HCT116 (cell line): ENCODE results near the gene PDK2. TPM values are rescaled to one million over a fixed set of nuclear protein-coding genes. Genes with fewer than 3 reads are reported as not detected.

Experiments used
- ATAC-seq: fragments of 200-7000 bp; cut with Tn5 transposase; 2 replicates; pipeline ENCODE4 v1.9.1; 2020; ENCODE audit warnings: mild to moderate bottlenecking, moderate library complexity
- BruUV-seq: library from RNA; stranded (reverse); fragments of 400-500 nt; replicated peaks from 2 replicates; lab custom pipeline; 2021; lab: Mats Ljungman, UMichigan
- CTCF ChIA-PET: fragments of 300-600 bp; sonication (Branson Sonifier 250); formaldehyde crosslinking; loops from one replicate; lab custom pipeline; 2021; ENCODE audit warnings: antibody characterized with exemption; lab: Charles Lee
- POLR2A ChIA-PET: fragments of 300-600, 350-600 bp; sonication (Branson Sonifier 250); formaldehyde crosslinking; loops from one replicate; lab custom pipeline; 2021; ENCODE audit warnings: antibody characterized with exemption; lab: Charles Lee
- RAD21 ChIA-PET, 2 experiments: fragments of 300-600 bp; sonication (Branson Sonifier 250); formaldehyde crosslinking; loops; one replicate each; lab custom pipeline; 2023; ENCODE audit warnings: low total read pairs in 2 of 2; ENCODE audit not compliant: uncharacterized antibody in 2 of 2, unreplicated experiment in 2 of 2, low non-redundant PET in 1 of 2; lab: Charles Lee
- DNase-seq: peaks from one replicate; pipeline ENCODE4 v3.0.0-alpha.2; 2010; ENCODE audit warnings: low read depth, low spot score
- H2AFZ ChIP-seq: fragments of 200-600 bp; shearing (Covaris generic), sonication (generic); 2 replicates; pipeline ENCODE4 v1.6.1; 2017; ENCODE audit warnings: low read depth, mixed run types, mixed read lengths, antibody characterized with exemption, low read length; ENCODE audit not compliant: poor library complexity, severe bottlenecking
- H3K27ac ChIP-seq: 2 replicates; pipeline ENCODE4 v1.5.1; 2012; ENCODE audit warnings: low read depth, low read length
- H3K27me3 ChIP-seq: fragments of 200-600 bp; sonication (generic); 2 replicates; pipeline ENCODE4 v1.6.1; 2016; ENCODE audit warnings: mixed run types, low read length, mixed read lengths; ENCODE audit not compliant: insufficient read depth
- H3K36me3 ChIP-seq, 2 experiments: fragments of 200-500 bp in 1 of 2; fragments of 200-600 bp in 1 of 2; sonication (Bioruptor generic) in 1 of 2; sonication (generic) in 1 of 2; 2 replicates each; pipeline versions ENCODE4 v1.5.1 to v1.6.1; 2014 to 2016; ENCODE audit warnings: low read length in 2 of 2, inconsistent platforms in 1 of 2, mixed read lengths in 1 of 2, mixed run types in 1 of 2; ENCODE audit not compliant: insufficient read depth in 2 of 2, control insufficient read depth in 1 of 2
- H3K4me1 ChIP-seq, 2 experiments: fragments of 200-600 bp in 1 of 2; sonication (generic) in 1 of 2; 2 replicates each; pipeline versions ENCODE4 v1.5.1 to v1.6.1; 2012 to 2017; ENCODE audit warnings: low read length in 2 of 2, inconsistent platforms in 1 of 2, mild to moderate bottlenecking in 1 of 2, mixed read lengths in 1 of 2, mixed run types in 1 of 2, moderate library complexity in 1 of 2; ENCODE audit not compliant: insufficient read depth in 2 of 2, control insufficient read depth in 1 of 2
- H3K4me2 ChIP-seq: fragments of 200-600 bp; sonication (generic); 2 replicates; pipeline ENCODE4 v1.6.1; 2017; ENCODE audit warnings: mixed run types, low read length, mixed read lengths
- H3K4me3 ChIP-seq, 2 experiments: fragments of 200-600 bp in 1 of 2; sonication (generic) in 1 of 2; replicated peaks in 1 of 2; 2 replicates each; pipeline ENCODE4 v1.5.1; 2011 to 2016; ENCODE audit warnings: low read length in 2 of 2, control low read depth in 1 of 2, low read depth in 1 of 2, mild to moderate bottlenecking in 1 of 2, mixed read lengths in 1 of 2, mixed run types in 1 of 2
- H3K79me2 ChIP-seq: fragments of 200-600 bp; sonication (generic); 2 replicates; pipeline ENCODE4 v1.6.1; 2017; ENCODE audit warnings: mild to moderate bottlenecking, mixed run types, low read length, moderate library complexity, mixed read lengths; ENCODE audit not compliant: insufficient read depth
- H3K9ac ChIP-seq: fragments of 200-600 bp; sonication (generic); 2 replicates; pipeline ENCODE4 v1.6.1; 2016; ENCODE audit warnings: low read length, mixed read lengths
- H3K9me2 ChIP-seq: fragments of 200-600 bp; sonication (generic), shearing (Covaris generic); 2 replicates; pipeline ENCODE4 v1.6.1; 2017; ENCODE audit warnings: mixed run types, mild to moderate bottlenecking, moderate library complexity; ENCODE audit not compliant: insufficient read depth
- H3K9me3 ChIP-seq, 2 experiments: fragments of 200-500 bp in 1 of 2; fragments of 200-600 bp in 1 of 2; sonication (Bioruptor generic) in 1 of 2; sonication (generic) in 1 of 2; 2 replicates each; pipeline ENCODE4 v1.6.1; 2014 to 2017; ENCODE audit warnings: low read length in 2 of 2, mixed read lengths in 2 of 2, inconsistent platforms in 1 of 2, low read depth in 1 of 2, mild to moderate bottlenecking in 1 of 2, mixed run types in 1 of 2, moderate library complexity in 1 of 2; ENCODE audit not compliant: control insufficient read depth in 1 of 2, insufficient read depth in 1 of 2
- H4K20me1 ChIP-seq: fragments of 200-600 bp; sonication (generic), shearing (Covaris generic); 2 replicates; pipeline ENCODE4 v1.6.1; 2017; ENCODE audit warnings: mixed run types, mild to moderate bottlenecking, moderate library complexity; ENCODE audit not compliant: insufficient read depth
- ATF3 ChIP-seq: IDR thresholded peaks from 2 replicates; pipeline ENCODE4 v1.6.1; 2012
- CBX3 ChIP-seq: IDR thresholded peaks from 2 replicates; pipeline ENCODE4 v1.6.1; 2012; ENCODE audit warnings: low read depth
- CTCF ChIP-seq, 3 experiments: fragments of 200-600 bp in 1 of 3; sonication (generic) in 1 of 3; IDR thresholded peaks in 2 of 3; conservative IDR thresholded peaks in 1 of 3; 2 replicates each; pipeline ENCODE4 v1.5.1; 2012 to 2017; ENCODE audit warnings: low read depth in 2 of 3, low read length in 2 of 3, antibody characterized with exemption in 1 of 3, borderline replicate concordance in 1 of 3, control low read depth in 1 of 3, mild to moderate bottlenecking in 1 of 3, mixed read lengths in 1 of 3, mixed run types in 1 of 3, moderate library complexity in 1 of 3; ENCODE audit not compliant: insufficient read depth in 1 of 3
- EGR1 ChIP-seq: IDR thresholded peaks from 2 replicates; pipeline ENCODE4 v1.6.1; 2012; ENCODE audit warnings: low read depth
- ELF1 ChIP-seq: IDR thresholded peaks from 2 replicates; pipeline ENCODE4 v1.6.1; 2012; ENCODE audit warnings: low read depth, borderline replicate concordance
- EZH2phosphoT487 ChIP-seq: fragments of 200-600 bp; IDR thresholded peaks from 2 replicates; pipeline ENCODE4 v1.6.1; 2018; ENCODE audit warnings: antibody characterized with exemption, borderline replicate concordance
- FOSL1 ChIP-seq: IDR thresholded peaks from 2 replicates; pipeline ENCODE4 v1.6.1; 2012; ENCODE audit warnings: low read depth
- MAX ChIP-seq: IDR thresholded peaks from 2 replicates; pipeline ENCODE4 v1.6.1; 2012
- POLR2A ChIP-seq: IDR thresholded peaks from 2 replicates; pipeline ENCODE4 v1.7.0; 2011; ENCODE audit warnings: borderline replicate concordance; ENCODE audit not compliant: insufficient read depth, insufficient read length; ENCODE audit errors: extremely low read depth
- POLR2AphosphoS5 ChIP-seq: IDR thresholded peaks from 2 replicates; pipeline ENCODE4 v1.6.1; 2011; ENCODE audit warnings: mild to moderate bottlenecking, low read depth, low read length, moderate library complexity
- SIN3A ChIP-seq: IDR thresholded peaks from 2 replicates; pipeline ENCODE4 v1.6.1; 2012; ENCODE audit warnings: low read depth
- SP1 ChIP-seq: IDR thresholded peaks from 2 replicates; pipeline ENCODE4 v1.6.1; 2012; ENCODE audit warnings: low read depth
- SRF ChIP-seq: IDR thresholded peaks from 2 replicates; pipeline ENCODE4 v1.6.1; 2012; ENCODE audit warnings: low read depth
- TCF7L2 ChIP-seq: IDR thresholded peaks from 2 replicates; pipeline ENCODE4 v1.7.0; 2011; ENCODE audit warnings: borderline replicate concordance, inconsistent platforms; ENCODE audit not compliant: insufficient read depth, insufficient read length; ENCODE audit errors: extremely low read depth
- YY1 ChIP-seq: IDR thresholded peaks from 2 replicates; pipeline ENCODE4 v1.6.1; 2011; ENCODE audit warnings: low read length, low read depth, moderate library complexity, mild to moderate bottlenecking; ENCODE audit not compliant: insufficient replicate concordance; ENCODE audit errors: extremely low read depth
- ZFX ChIP-seq: fragments of 450-650 bp; IDR thresholded peaks from 2 replicates; pipeline ENCODE4 v1.6.1; 2017
- ZNF274 ChIP-seq: fragments of 200-500 bp; sonication (Bioruptor generic); IDR thresholded peaks from 2 replicates; pipeline ENCODE4 v1.6.1; 2014; ENCODE audit warnings: mild to moderate bottlenecking, low read depth, low read length, inconsistent platforms
- intact Hi-C: fragments of 100-400 bp; cut with micrococcal nuclease; formaldehyde crosslinking; loops from 2 replicates; pipeline ENCODE4 v1.10.0; 2022
- total RNA-seq: library from RNA; stranded (reverse); gene quantifications from one replicate; pipeline ENCODE4 v1.2.1, GENCODE V29; 2021; ENCODE audit not compliant: unreplicated experiment

The PDK2 gene
- total RNA-seq, 1 experiment from 2014 or later: 39.1 TPM

GRCh38 chr17:50076591-50077235, 18.4 kb upstream of the PDK2 start:
- peaks cover 55% of the 10 kb centered on the region; the same call in 1 of the 2 replicates for H3K79me2 ChIP-seq
- ATAC-seq: no peak
- RAD21 ChIA-PET: interaction anchor here in 1 of 2 experiments (0.6 kb wide), 1 partner anchor 43 kb away, joined by 4 read pairs; no protein-coding TSS in a partner anchor

GRCh38 chr17:50078430-50078829, 16.7 kb upstream of the PDK2 start:
- Histone ChIP-seq H2AFZ (no peak overlapping the region), H3K36me3 (peaks cover 88 to 94% of the 10 kb centered on the region in 2 experiments), H3K79me2 (peaks cover 45% of the 10 kb centered on the region; the same call in 1 of the 2 replicates), H3K9me2 (no peaks in the 10 kb centered on the region), H3K27me3 (no peaks in the 10 kb centered on the region), H3K4me1 (peaks cover 6 to 16% of the 10 kb centered on the region in 2 experiments; a peak in 2 of 4 replicates), H3K9me3 (no peaks in the 10 kb centered on the region), H4K20me1 (peaks cover 5% of the 10 kb centered on the region; the same call in 1 of the 2 replicates), H3K27ac (no peak overlapping the region), H3K4me3 (no peak overlapping the region), H3K4me2 (no peak overlapping the region), H3K9ac (no peak overlapping the region)
- ATAC-seq (no peak), DNase-seq (no peak)
- no peak for TF ChIP-seq FOSL1
- no peak for TF ChIP-seq MAX
- TF ChIP-seq ZFX: no peak
- TF ChIP-seq ATF3: no peak
- TF ChIP-seq SP1: no peak
- no peak for TF ChIP-seq ELF1
- TF ChIP-seq SRF: no peak
- TF ChIP-seq ZNF274: no peak
- no peak for TF ChIP-seq CTCF (IDR thresholded peaks at IDR 0.05 in 2 of 3, conservative IDR thresholded peaks at IDR 0.05 in 1 of 3; ENCODE audit: borderline replicate concordance in 1 of 3, insufficient read depth in 1 of 3, low read depth in 2 of 3, low read length in 2 of 3)
- TF ChIP-seq CBX3: no peak
- no peak for TF ChIP-seq SIN3A
- TF ChIP-seq EGR1: no peak
- TF ChIP-seq TCF7L2: no peak
- TF ChIP-seq EZH2phosphoT487: no peak
- POLR2A ChIA-PET: interaction anchor here (0.9 to 1.1 kb wide), 2 partner anchors 9 to 16 kb away, joined by 3 read pairs; no protein-coding TSS in a partner anchor
- intact Hi-C loops: no loop called here
- RAD21 ChIA-PET: interaction anchor here in 1 of 2 experiments (1.1 kb wide), 1 partner anchor 50 kb away, joined by 3 read pairs; no protein-coding TSS in a partner anchor
- CTCF ChIA-PET: interaction anchor here (1.8 to 3.5 kb wide), 5 partner anchors 14 to 73 kb away, joined by 6 to 38 read pairs (median 22); no protein-coding TSS in a partner anchor
- TSS peak; percentile 17 for BruUV-seq

More at GRCh38 chr17:50076591-50077235, 18.4 kb upstream of the PDK2 start:
- no peaks in the 10 kb centered on the region for H3K27me3 ChIP-seq
- H3K4me1 ChIP-seq: peaks cover 6 to 16% of the 10 kb centered on the region in 2 experiments; a peak in 2 of 4 replicates
- no peak overlapping the region for H3K4me3 ChIP-seq
- POLR2A ChIA-PET: interaction anchor here (0.6 kb wide), 1 partner anchor 369 kb away, joined by 3 read pairs; the partner anchor contains the start of gene SLC35B1
- intact Hi-C loops: no loop called here
- H2AFZ ChIP-seq: no peak overlapping the region
- TF ChIP-seq POLR2AphosphoS5 (0 out of 2 replicates have a peak, but pooled peaks have one; percentile 27), POLR2A (no peak), YY1 (no peak)
- TF ChIP-seq, all 23 proteins: peak for 1
- no peaks in the 10 kb centered on the region for H3K9me2 ChIP-seq
- no peaks in the 10 kb centered on the region for H3K9me3 ChIP-seq
- peaks cover 91 to 96% of the 10 kb centered on the region in 2 experiments for H3K36me3 ChIP-seq
- no peak overlapping the region for H3K9ac ChIP-seq
- CTCF ChIA-PET: interaction anchor here (3.3 to 3.5 kb wide), 2 partner anchors 16 kb away, joined by 22 to 38 read pairs; no protein-coding TSS in a partner anchor
- no peak overlapping the region for H3K4me2 ChIP-seq
- no peak for DNase-seq
- no peak overlapping the region for H3K27ac ChIP-seq
- peaks cover 5% of the 10 kb centered on the region; the same call in 1 of the 2 replicates for H4K20me1 ChIP-seq
- BruUV-seq: no TSS peak
